ENCODE results near the gene VTN. TPM values are rescaled to one million over a fixed set of nuclear protein-coding genes. Genes with fewer than 3 reads are reported as not detected.

VTN gene
- total RNA-seq, 5 donors from 2014 or later (not counting 1 experiment from before 2014, with no cell fraction given), result 0.50 to 1.9 (median 1.2) TPM

DNA sequence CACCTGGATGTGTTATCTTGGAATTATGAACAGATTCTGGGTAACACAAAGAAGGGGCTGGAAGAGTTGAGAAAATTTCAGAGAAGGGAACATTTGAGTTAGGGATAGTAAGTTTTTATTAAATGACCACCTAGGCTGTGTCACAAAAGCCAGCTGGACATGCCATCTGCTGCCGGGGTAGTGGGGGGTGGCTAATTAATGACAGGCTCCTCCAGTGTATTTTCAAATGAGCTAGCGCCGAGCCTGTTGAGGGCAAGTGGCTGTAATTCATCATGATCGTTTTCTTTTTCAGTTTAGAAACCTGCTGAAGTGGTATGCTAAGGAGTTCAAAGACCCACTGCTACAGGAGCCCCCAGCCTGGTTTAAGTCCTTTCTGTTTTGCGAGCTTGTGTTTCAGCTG lies 44.9 kb downstream of the VTN start:
- Mint-ChIP-seq H3K27ac (no peak overlapping the region), H3K9me3 (no peaks in the 10 kb centered on the region), H3K27me3 (no peaks in the 10 kb centered on the region), H3K4me1 (peaks cover 2 to 6% (median 4%) of the 10 kb centered on the region in 3 donors), H3K36me3 (peaks cover 15% of the 10 kb centered on the region), H3K4me3 (no peak overlapping the region)
- WGBS (ENCODE audit: insufficient coverage), result 100% methylated on average over 4 of the region's 5 CpGs
- H3K27ac ChIP-seq (ENCODE audit: low read length), result no peak overlapping the region
- no peaks in the 10 kb centered on the region for H3K9me3 ChIP-seq
- ChIA-PET CTCF (no interaction called here), POLR2A (interaction anchor here in 1 of 2 donors (0.6 kb wide), 1 partner anchor 18 kb away, joined by 4 read pairs; no protein-coding TSS in a partner anchor)
- no peak overlapping the region for H3K4me3 ChIP-seq (ENCODE audit: control insufficient read depth in 1 of 2, extremely low read depth in 1 of 2, low read length in 1 of 2)
- H3K36me3 ChIP-seq (ENCODE audit: control insufficient read depth in 2 of 2, extremely low read depth in 1 of 2, insufficient read depth in 1 of 2, low read length in 1 of 2), result peaks cover 0 to 24% of the 10 kb centered on the region in 2 donors
- ATAC-seq (replicated peaks in 1 of 4) (no peak), DNase-seq (no peak)
- H3K4me1 ChIP-seq (ENCODE audit: control insufficient read depth in 1 of 2, extremely low read depth in 1 of 2, insufficient read depth in 2 of 2, low read length in 2 of 2), result no peaks in the 10 kb centered on the region
- H3K27me3 ChIP-seq (replicated peaks in 1 of 2; ENCODE audit: control insufficient read depth in 2 of 2, extremely low read depth in 1 of 2, insufficient read depth in 2 of 2, low read length in 1 of 2), result no peaks in the 10 kb centered on the region

DNA sequence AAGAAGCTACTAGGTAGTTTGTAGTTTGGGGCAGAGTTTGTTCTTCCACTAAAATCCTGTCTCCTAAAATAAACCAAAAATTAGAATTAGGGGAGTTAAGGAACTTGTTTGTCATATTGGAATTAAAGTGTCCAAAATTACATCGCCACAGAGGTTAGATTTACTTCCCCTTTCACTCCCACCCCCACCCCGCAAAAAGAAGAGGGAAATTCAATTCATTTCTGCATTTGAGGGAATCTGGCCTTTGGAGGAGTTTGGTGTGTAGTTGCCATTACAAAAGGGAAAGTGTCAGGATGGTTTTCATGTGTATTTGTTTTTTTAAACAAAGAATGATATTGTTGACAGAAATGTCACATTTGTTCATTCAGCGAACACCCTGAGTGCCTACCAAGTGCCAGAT lies 45.3 kb downstream of the VTN start:
- Histone ChIP-seq H3K4me3 (ENCODE audit: control insufficient read depth in 1 of 2, extremely low read depth in 1 of 2, low read length in 1 of 2) (no peak overlapping the region), H3K27ac (ENCODE audit: low read length) (no peak overlapping the region), H3K4me1 (ENCODE audit: control insufficient read depth in 1 of 2, extremely low read depth in 1 of 2, insufficient read depth in 2 of 2, low read length in 2 of 2) (peaks cover 0 to 1% of the 10 kb centered on the region in 2 experiments), H3K27me3 (replicated peaks in 1 of 2; ENCODE audit: control insufficient read depth in 2 of 2, extremely low read depth in 1 of 2, insufficient read depth in 2 of 2, low read length in 1 of 2) (no peaks in the 10 kb centered on the region), H3K9me3 (no peaks in the 10 kb centered on the region), H3K36me3 (ENCODE audit: control insufficient read depth in 2 of 2, extremely low read depth in 1 of 2, insufficient read depth in 1 of 2, low read length in 1 of 2) (peaks cover 0 to 21% of the 10 kb centered on the region in 2 donors)
- H3K9me3 Mint-ChIP-seq, result no peaks in the 10 kb centered on the region
- 88% methylated on average over 1 of the region's 3 CpGs for WGBS (ENCODE audit: insufficient coverage)
- no peak overlapping the region for H3K4me3 Mint-ChIP-seq
- H3K36me3 Mint-ChIP-seq, result peaks cover 15% of the 10 kb centered on the region
- ATAC-seq (replicated peaks in 1 of 4) (no peak), DNase-seq (no peak)
- H3K4me1 Mint-ChIP-seq, result peaks cover 6 to 11% (median 9%) of the 10 kb centered on the region in 3 donors
- H3K27ac Mint-ChIP-seq, result no peak overlapping the region
- ChIA-PET CTCF (no interaction called here), POLR2A (no interaction called here)
- H3K27me3 Mint-ChIP-seq, result no peaks in the 10 kb centered on the region

DNA sequence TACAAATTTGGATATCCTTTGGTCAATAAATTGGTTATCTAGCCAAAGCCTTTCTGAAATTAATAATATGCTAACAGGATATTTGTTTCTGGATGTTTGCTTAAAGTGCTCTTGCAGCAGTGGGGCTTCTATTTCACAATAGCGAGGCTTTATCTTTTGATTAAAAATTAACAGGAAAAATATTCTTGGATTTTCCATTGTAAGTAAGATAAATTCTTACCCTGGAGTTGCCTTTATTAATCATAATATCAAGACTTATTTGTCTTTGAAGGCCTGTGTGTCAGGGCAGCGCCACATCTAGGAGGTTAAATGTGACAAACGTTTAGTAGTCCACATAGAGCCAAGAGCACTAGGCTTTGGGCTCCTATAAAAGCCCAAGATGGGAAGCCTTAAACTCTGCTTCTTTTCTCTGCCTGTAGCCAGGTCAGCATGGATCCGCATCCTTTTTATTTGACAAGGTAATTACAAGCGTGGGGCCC lies 45.8 kb downstream of the VTN start:
- CTCF ChIA-PET, result no interaction called here
- WGBS (ENCODE audit: insufficient coverage), result 100% methylated on average over 2 of the region's 5 CpGs
- Histone ChIP-seq H3K9me3 (no peaks in the 10 kb centered on the region), H3K27ac (ENCODE audit: low read length) (no peak overlapping the region), H3K36me3 (ENCODE audit: control insufficient read depth in 2 of 2, extremely low read depth in 1 of 2, insufficient read depth in 1 of 2, low read length in 1 of 2) (peaks cover 0 to 18% of the 10 kb centered on the region in 2 donors), H3K4me3 (ENCODE audit: control insufficient read depth in 1 of 2, extremely low read depth in 1 of 2, low read length in 1 of 2) (no peak overlapping the region), H3K4me1 (ENCODE audit: control insufficient read depth in 1 of 2, extremely low read depth in 1 of 2, insufficient read depth in 2 of 2, low read length in 2 of 2) (peaks cover 3 to 6% of the 10 kb centered on the region in 2 experiments), H3K27me3 (replicated peaks in 1 of 2; ENCODE audit: control insufficient read depth in 2 of 2, extremely low read depth in 1 of 2, insufficient read depth in 2 of 2, low read length in 1 of 2) (no peaks in the 10 kb centered on the region)
- no peak for ATAC-seq (replicated peaks in 1 of 4)
- Mint-ChIP-seq H3K27ac (no peak overlapping the region), H3K4me1 (peaks cover 11 to 15% (median 13%) of the 10 kb centered on the region in 3 donors), H3K36me3 (peaks cover 15% of the 10 kb centered on the region), H3K4me3 (no peak overlapping the region), H3K27me3 (no peaks in the 10 kb centered on the region), H3K9me3 (no peaks in the 10 kb centered on the region)
- no peak for DNase-seq
- POLR2A ChIA-PET, result no interaction called here

DNA sequence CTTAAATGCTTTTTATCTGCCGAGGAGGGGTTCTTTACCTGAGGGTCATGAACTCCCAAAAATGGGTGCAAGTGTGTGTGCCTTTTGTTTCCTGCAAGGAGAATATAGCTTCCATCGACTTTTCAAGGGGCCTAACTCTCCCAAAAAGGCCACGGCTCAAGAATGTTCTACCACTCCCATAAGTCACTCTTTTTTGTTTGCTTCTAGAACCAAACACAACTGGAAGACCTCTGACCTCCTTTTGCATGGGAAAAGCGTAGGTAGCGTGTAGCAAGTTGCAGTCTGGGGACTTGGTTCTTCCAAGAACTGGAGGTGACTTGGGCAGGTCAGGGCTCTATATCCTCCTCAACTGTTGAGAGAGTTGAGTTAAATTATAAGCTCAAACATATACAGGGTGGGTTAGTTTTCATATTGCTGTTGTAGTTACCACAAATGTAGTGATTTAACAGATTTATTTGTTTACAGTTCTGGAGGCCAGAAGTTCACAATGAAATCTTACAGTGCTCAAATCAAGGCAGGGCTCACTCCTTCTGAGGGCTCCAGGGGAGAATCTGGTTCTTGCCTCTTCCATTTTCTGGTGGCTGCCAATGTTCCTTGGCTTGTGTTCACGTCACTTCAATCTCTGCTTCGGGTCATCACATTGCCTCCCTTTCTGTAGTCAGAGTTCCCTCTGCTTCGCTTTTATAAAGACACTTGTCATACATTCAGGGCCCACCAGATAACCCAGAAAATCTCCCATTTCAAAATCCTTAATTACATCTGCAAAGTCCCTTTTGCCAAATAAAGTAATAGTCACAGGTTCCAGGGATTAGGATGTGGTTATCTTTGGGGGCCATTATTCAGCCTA lies 49.7 kb downstream of the VTN start:
- H3K36me3 ChIP-seq (ENCODE audit: control insufficient read depth in 2 of 2, extremely low read depth in 1 of 2, insufficient read depth in 1 of 2, low read length in 1 of 2), result no peaks in the 10 kb centered on the region
- CTCF ChIA-PET, result interaction anchor here in 1 of 2 donors (3.5 kb wide), 1 partner anchor 15 kb away, joined by 15 read pairs; the partner anchor contains the start of genes IFT20 and TNFAIP1
- ATAC-seq (replicated peaks in 1 of 4) (no peak), DNase-seq (no peak)
- WGBS (ENCODE audit: insufficient coverage), result 100% methylated on average over 1 of the region's 8 CpGs
- peaks cover 21 to 31% (median 28%) of the 10 kb centered on the region in 3 donors for H3K4me1 Mint-ChIP-seq
- peaks cover 0 to 4% of the 10 kb centered on the region in 2 donors for H3K27me3 Mint-ChIP-seq
- H3K9me3 ChIP-seq, result no peaks in the 10 kb centered on the region
- peak overlapping the region; percentile 79 to 89 (median 88) for H3K4me3 Mint-ChIP-seq
- H3K27ac ChIP-seq (ENCODE audit: low read length), result no peak overlapping the region
- no peak overlapping the region for H3K4me3 ChIP-seq (ENCODE audit: control insufficient read depth in 1 of 2, extremely low read depth in 1 of 2, low read length in 1 of 2)
- H3K27ac Mint-ChIP-seq, result no peak overlapping the region
- H3K27me3 ChIP-seq (replicated peaks in 1 of 2; ENCODE audit: control insufficient read depth in 2 of 2, extremely low read depth in 1 of 2, insufficient read depth in 2 of 2, low read length in 1 of 2), result peaks cover 0 to 4% of the 10 kb centered on the region in 2 experiments
- H3K4me1 ChIP-seq (ENCODE audit: control insufficient read depth in 1 of 2, extremely low read depth in 1 of 2, insufficient read depth in 2 of 2, low read length in 2 of 2), result peaks cover 4 to 19% of the 10 kb centered on the region in 2 experiments
- H3K36me3 Mint-ChIP-seq, result no peaks in the 10 kb centered on the region
- POLR2A ChIA-PET, result interaction anchor here (0.6 to 1.5 kb wide), 3 partner anchors 15 to 508 kb away, joined by 5 to 11 read pairs (median 5); partner anchors contain the start of genes TNFAIP1 (in 2 of the 2) and IFT20 (in 1 of the 2)
- H3K9me3 Mint-ChIP-seq, result no peaks in the 10 kb centered on the region

DNA sequence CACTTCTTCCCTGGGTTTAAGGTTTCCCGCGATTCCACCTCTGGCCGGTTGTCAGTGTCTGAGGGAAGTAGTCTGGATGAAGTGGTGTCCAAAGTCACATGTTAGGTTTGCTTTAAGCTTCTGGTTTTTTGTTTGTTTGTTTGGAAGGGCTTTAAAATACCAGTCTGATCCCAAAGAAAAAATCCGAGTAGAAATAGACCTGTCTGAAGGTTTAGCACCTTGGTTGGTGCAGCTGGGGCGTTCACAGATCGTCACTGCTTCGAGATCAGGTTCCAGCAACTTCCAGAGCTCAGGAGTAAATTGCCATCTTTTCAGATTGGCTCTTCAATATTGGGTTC lies 50.5 kb downstream of the VTN start:
- peak overlapping the region; percentile 76 to 78 for H3K4me3 ChIP-seq (ENCODE audit: control insufficient read depth in 1 of 2, extremely low read depth in 1 of 2, low read length in 1 of 2)
- peaks cover 21 to 31% (median 28%) of the 10 kb centered on the region in 3 donors for H3K4me1 Mint-ChIP-seq
- WGBS (ENCODE audit: insufficient coverage), result 9% methylated on average over 4 of the region's 7 CpGs

More for the DNA sequence above, 50.5 kb downstream of the VTN start:
- Mint-ChIP-seq H3K36me3 (no peaks in the 10 kb centered on the region), H3K9me3 (no peaks in the 10 kb centered on the region), H3K27me3 (peaks cover 0 to 4% of the 10 kb centered on the region in 2 donors), H3K27ac (peak overlapping the region in 1 of 2 donors; percentile 58), H3K4me3 (peak overlapping the region; percentile 79 to 89 (median 88))
- H3K36me3 ChIP-seq (ENCODE audit: control insufficient read depth in 2 of 2, extremely low read depth in 1 of 2, insufficient read depth in 1 of 2, low read length in 1 of 2), result no peaks in the 10 kb centered on the region
- DNase-seq (no peak), ATAC-seq (replicated peaks in 1 of 4) (no peak)
- POLR2A ChIA-PET, result interaction anchor here (0.6 to 1.5 kb wide), 3 partner anchors 16 to 1552 kb away, joined by 4 to 11 read pairs (median 5); partner anchors contain the start of genes TNFAIP1 (in 2 of the 2) and IFT20 (in 1 of the 2)
- H3K27ac ChIP-seq (ENCODE audit: low read length), result no peak overlapping the region
- CTCF ChIA-PET, result interaction anchor here (0.7 to 3.5 kb wide), 3 partner anchors 16 to 514 kb away, joined by 3 to 15 read pairs (median 4); partner anchors contain the start of genes TNFAIP1 (in 2 of the 2) and IFT20 (in 1 of the 2)
- H3K27me3 ChIP-seq (replicated peaks in 1 of 2; ENCODE audit: control insufficient read depth in 2 of 2, extremely low read depth in 1 of 2, insufficient read depth in 2 of 2, low read length in 1 of 2), result peaks cover 0 to 4% of the 10 kb centered on the region in 2 experiments
- no peaks in the 10 kb centered on the region for H3K9me3 ChIP-seq
- H3K4me1 ChIP-seq (ENCODE audit: control insufficient read depth in 1 of 2, extremely low read depth in 1 of 2, insufficient read depth in 2 of 2, low read length in 2 of 2), result peaks cover 4 to 19% of the 10 kb centered on the region in 2 experiments
